K562 (cell line): ENCODE results near the gene VASH2. TPM values are rescaled to one million over a fixed set of nuclear protein-coding genes. Genes with fewer than 3 reads are reported as not detected.

Experiments
- ATAC-seq: fragments of 200-7000 bp; cut with Tn5 transposase; 3 replicates; pipeline ENCODE4 v1.9.1; 2020; ENCODE audit warnings: moderate library complexity
- BruUV-seq: library from RNA; stranded (reverse); fragments of 400-500 nt; replicated peaks from 2 replicates; lab custom pipeline; 2021; lab: Mats Ljungman, UMichigan
- CTCF ChIA-PET: fragments of 300-600 bp; formaldehyde crosslinking; extraction: SDS; loops from one replicate; lab custom pipeline; 2021; ENCODE audit warnings: low intra/inter-chr PET ratio; lab: Yijun Ruan, JAX
- POLR2A ChIA-PET: fragments of 300-600, 350-650 bp; sonication (Branson Sonifier 250); formaldehyde crosslinking; extraction: SDS; loops from one replicate; lab custom pipeline; 2021; ENCODE audit warnings: antibody characterized with exemption, inconsistent platforms; lab: Yijun Ruan, JAX
- DNase-seq, 4 experiments: peaks; one replicate each; pipeline versions ENCODE4 v3.0.0 to v3.0.0-alpha.2; 2011 to 2018; ENCODE audit warnings: low spot score in 3 of 4, mixed read lengths in 3 of 4; ENCODE audit errors: extremely low read depth in 1 of 4
- FAIRE-seq: peaks from 2 replicates; lab custom pipeline; 2011; peaks lifted over from hg19 to GRCh38; lab: Jason Lieb, UNC
- H2AFZ ChIP-seq: 2 replicates; pipeline ENCODE4 v1.6.0; 2011; ENCODE audit warnings: low read depth, low read length, control low read depth, inconsistent platforms
- H3K27ac ChIP-seq: fragments of 200-600 bp; 3 replicates; pipeline ENCODE4 v1.8.0; 2011; ENCODE audit warnings: low read depth, mild to moderate bottlenecking, control low read depth, inconsistent platforms, low read length, moderate library complexity, mixed read lengths; ENCODE audit errors: extremely low read depth
- H3K27me3 ChIP-seq, 2 experiments: fragments of 300-600 bp in 1 of 2; 2 replicates in 1 of 2; 3 replicates in 1 of 2; pipeline versions ENCODE4 v1.6.0 to v1.8.0; 2011; ENCODE audit warnings: inconsistent platforms in 2 of 2, low read length in 2 of 2, mild to moderate bottlenecking in 1 of 2, mixed read lengths in 1 of 2, moderate library complexity in 1 of 2; ENCODE audit not compliant: control insufficient read depth in 2 of 2, insufficient read depth in 2 of 2
- H3K36me3 ChIP-seq: fragments of 300-600 bp; 3 replicates; pipeline ENCODE4 v1.8.0; 2011; ENCODE audit warnings: mild to moderate bottlenecking, low read length, inconsistent platforms; ENCODE audit not compliant: control insufficient read depth, insufficient read depth
- H3K4me1 ChIP-seq, 2 experiments: fragments of 200-600 bp in 1 of 2; replicated peaks in 1 of 2; 2 replicates in 1 of 2; 3 replicates in 1 of 2; pipeline versions ENCODE4 v1.5.1 to v1.8.0; 2011; ENCODE audit warnings: inconsistent platforms in 2 of 2, low read length in 2 of 2, mild to moderate bottlenecking in 1 of 2, mixed read lengths in 1 of 2, moderate library complexity in 1 of 2; ENCODE audit not compliant: control insufficient read depth in 2 of 2, insufficient read depth in 2 of 2
- H3K4me2 ChIP-seq: 2 replicates; pipeline ENCODE4 v1.6.1; 2011; ENCODE audit warnings: low read length, control low read depth, inconsistent platforms, mixed read lengths; ENCODE audit not compliant: insufficient read depth
- H3K4me3 ChIP-seq: fragments of 200-600 bp; sonication (generic), shearing (Covaris generic); 2 replicates; pipeline ENCODE4 v1.5.1; 2016; ENCODE audit warnings: control low read depth, inconsistent platforms
- H3K79me2 ChIP-seq: fragments of 200-600 bp; 3 replicates; pipeline ENCODE4 v1.8.0; 2011; ENCODE audit warnings: low read length, inconsistent platforms; ENCODE audit not compliant: control insufficient read depth, insufficient read depth
- H3K9ac ChIP-seq, 2 experiments: 2 replicates each; pipeline versions ENCODE4 v1.6.0 to v1.6.1; 2011; ENCODE audit warnings: low read depth in 2 of 2, low read length in 2 of 2, control low read depth in 1 of 2, inconsistent platforms in 1 of 2, mild to moderate bottlenecking in 1 of 2, mixed read lengths in 1 of 2; ENCODE audit not compliant: insufficient read depth in 1 of 2
- H3K9me1 ChIP-seq: one replicate; pipeline ENCODE4 v1.6.0; 2011; ENCODE audit warnings: inconsistent platforms, mild to moderate bottlenecking, low read length, moderate library complexity; ENCODE audit not compliant: control insufficient read depth, insufficient read depth
- H3K9me3 ChIP-seq: replicated peaks from 2 replicates; pipeline ENCODE4 v1.5.1; 2011; ENCODE audit warnings: low read depth, low read length, inconsistent platforms; ENCODE audit not compliant: control insufficient read depth, insufficient read depth
- H4K20me1 ChIP-seq: replicated peaks from 2 replicates; pipeline ENCODE4 v1.6.1; 2011; ENCODE audit warnings: low read length, inconsistent platforms, mixed read lengths; ENCODE audit not compliant: control insufficient read depth, insufficient read depth
- BACH1 ChIP-seq: fragments of 200-800 bp; sonication (Bioruptor generic); IDR thresholded peaks from 2 replicates; pipeline ENCODE4 v1.6.1; 2016; ENCODE audit warnings: missing genetic modification characterization, missing compliant biosample characterization
- CBX3 ChIP-seq, 2 experiments: IDR thresholded peaks; 1 replicate in 1 of 2; 2 replicates in 1 of 2; pipeline ENCODE4 v1.6.1; 2012; ENCODE audit warnings: inconsistent platforms in 2 of 2, low read length in 2 of 2, borderline replicate concordance in 1 of 2, control low read depth in 1 of 2
- CBX5 ChIP-seq: IDR thresholded peaks from 2 replicates; pipeline ENCODE4 v1.6.1; 2014; ENCODE audit warnings: low read depth, borderline replicate concordance
- CSDE1 ChIP-seq, 2 experiments: fragments of 450-650 bp; IDR thresholded peaks; 2 replicates each; pipeline ENCODE4 v1.6.1; 2016; ENCODE audit warnings: mild to moderate bottlenecking in 1 of 2
- HMG20B ChIP-seq: fragments of 250-450 bp; sonication (Bioruptor Pico); IDR thresholded peaks from 2 replicates; pipeline ENCODE4 v1.5.0; 2021; ENCODE audit warnings: mild to moderate bottlenecking
- KAT7 ChIP-seq: sonication (generic); formaldehyde crosslinking; IDR thresholded peaks from 2 replicates; pipeline ENCODE4 v1.8.0; 2022; ENCODE audit warnings: missing genetic modification reagents, mild to moderate bottlenecking, borderline replicate concordance
- RBM17 ChIP-seq: fragments of 200-400 bp; formaldehyde crosslinking; IDR thresholded peaks from 2 replicates; pipeline ENCODE4 v1.6.1; 2017; ENCODE audit warnings: low read depth, mild to moderate bottlenecking, low read length, borderline replicate concordance
- RHOXF2B ChIP-seq: fragments of 250-450 bp; sonication (Bioruptor Pico); conservative IDR thresholded peaks from 2 replicates; pipeline ENCODE4 v1.5.1; 2021
- STAG1 ChIP-seq: sonication (generic); formaldehyde crosslinking; IDR thresholded peaks from 2 replicates; pipeline ENCODE4 v1.5.0; 2020; ENCODE audit warnings: missing genetic modification reagents, borderline replicate concordance
- TRIM28 ChIP-seq: fragments of 450-650 bp; IDR thresholded peaks from 2 replicates; pipeline ENCODE4 v1.6.1; 2017
- ZFPM2 ChIP-seq: fragments of 250-450 bp; sonication (Bioruptor Pico); IDR thresholded peaks from 2 replicates; pipeline ENCODE4 v1.5.1; 2022; ENCODE audit warnings: mild to moderate bottlenecking
- WGBS: fragments of 100-300 bp; shearing (Covaris generic); methylation state at CpG from one replicate; pipeline ENCODE4 v1.1.6; 2016; ENCODE audit warnings: low coverage, mixed read lengths; ENCODE audit not compliant: insufficient coverage; ENCODE audit errors: missing lambda C conversion rate; 5-methylcytosine and 5-hydroxymethylcytosine counted together
- in situ Hi-C: fragments of 300-500 bp; cut with MboI; formaldehyde crosslinking; loops from 4 replicates; pipeline ENCODE4 v1.15.0; 2018; ENCODE audit warnings: inconsistent platforms, mixed read lengths
- intact Hi-C: fragments of 100-400 bp; cut with micrococcal nuclease; formaldehyde crosslinking; loops from 2 replicates; pipeline ENCODE4 v1.14.2; 2022
- polyA plus RNA-seq, 8 experiments: library from polyadenylated mRNA; depleted of rRNA in 4 of 8; stranded (reverse) in 5 of 8; unstranded in 3 of 8; fragments of >200 nt; fragmentation: Nextera tagmentation in 2 of 8; fragmentation: Illumina TruSeq in 1 of 8; extraction: Ambion mirVana in 2 of 8; extraction: Trizol in 1 of 8; gene quantifications; 2 replicates each; pipeline versions ENCODE4 v1.2.1 to v1.2.3, GENCODE V29; 2011 to 2014; ENCODE audit warnings: inconsistent platforms in 1 of 8, missing spikeins in 1 of 8
- total RNA-seq, 7 experiments: library from RNA; depleted of rRNA in 6 of 7; stranded (reverse); fragments of >200 nt in 6 of 7; fragmentation: Illumina TruSeq in 2 of 7; extraction: Trizol in 2 of 7; gene quantifications; 2 replicates each; pipeline versions ENCODE4 v1.2.1 to v1.2.3, GENCODE V29; 2011 to 2021; ENCODE audit warnings: low replicate concordance in 1 of 7
- TF ChIP-seq, protein P1 (sequence below): sonication (generic); formaldehyde crosslinking; IDR thresholded peaks from 2 replicates; pipeline ENCODE4 v1.9.0; 2022; ENCODE audit warnings: mild to moderate bottlenecking, missing genetic modification reagents
- TF ChIP-seq, protein P2 (sequence below): fragments of 250-450 bp; sonication (Bioruptor Pico); IDR thresholded peaks from 2 replicates; pipeline ENCODE4 v1.8.0; 2021; ENCODE audit warnings: borderline replicate concordance, mild to moderate bottlenecking, moderate library complexity; ENCODE audit not compliant: poor library complexity, severe bottlenecking
- TF ChIP-seq, protein P3 (sequence below): sonication (generic); formaldehyde crosslinking; IDR thresholded peaks from 2 replicates; pipeline ENCODE4 v1.9.0; 2022; ENCODE audit warnings: mild to moderate bottlenecking, missing genetic modification reagents

The VASH2 gene
- total and polyA plus RNA-seq, 9 of the 15 experiments (the other 6 are each of a cell fraction or from before 2014, with no cell fraction given): 0.04 to 0.40 (median 0.10) TPM; not detected in 1

DNA sequence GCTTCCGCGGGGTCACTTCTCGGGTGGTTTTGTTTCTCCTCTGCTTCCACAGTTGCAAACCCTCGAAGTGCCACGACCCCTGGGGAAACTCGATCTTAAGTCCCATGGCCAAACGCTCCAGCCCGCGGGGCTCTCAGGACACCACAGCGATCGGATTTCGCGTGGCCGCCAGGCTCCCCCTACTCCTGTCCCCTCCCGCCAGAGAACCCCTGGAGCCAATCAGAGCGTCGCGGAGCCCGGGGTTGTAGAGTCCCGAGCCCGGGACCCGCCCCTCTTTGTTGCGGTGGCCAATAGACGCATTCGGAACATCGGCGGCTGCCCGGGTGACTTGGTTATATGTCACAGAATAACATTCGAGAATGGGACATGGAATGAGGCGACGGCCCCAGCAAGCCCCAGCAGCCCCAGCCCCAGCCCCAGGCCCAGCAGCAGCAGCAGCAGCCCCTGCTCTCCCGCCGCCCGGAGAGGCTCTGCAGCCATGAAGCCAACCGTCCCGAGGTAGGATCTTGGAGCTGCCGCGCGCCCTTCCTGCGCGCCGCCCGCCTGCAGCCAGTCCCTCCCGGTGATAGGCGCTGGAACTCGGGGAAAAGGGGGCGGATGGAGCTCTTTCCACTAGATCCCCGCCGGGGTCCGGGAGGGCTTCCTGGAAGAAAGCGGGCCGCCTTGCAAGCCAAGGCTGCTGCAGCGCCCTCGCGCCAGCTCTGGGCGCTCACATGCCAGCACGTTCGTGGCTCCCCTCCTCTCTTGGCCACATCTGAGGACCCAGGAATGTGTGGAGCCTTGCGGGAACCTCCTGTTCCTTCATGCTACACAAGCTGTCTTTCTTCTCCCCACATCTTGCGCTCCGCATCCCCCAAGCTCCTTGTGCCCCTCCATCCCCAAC lies at the start of gene VASH2 (continued):
- TF ChIP-seq STAG1 (peak; percentile 24; the same call in 1 of the 2 replicates), RHOXF2B (no peak), RBM17 (no peak), KAT7 (CRISPR knock-in tag) (no peak), ZFPM2 (CRISPR knock-in tag) (no peak)
- TF ChIP-seq, protein P1, sequence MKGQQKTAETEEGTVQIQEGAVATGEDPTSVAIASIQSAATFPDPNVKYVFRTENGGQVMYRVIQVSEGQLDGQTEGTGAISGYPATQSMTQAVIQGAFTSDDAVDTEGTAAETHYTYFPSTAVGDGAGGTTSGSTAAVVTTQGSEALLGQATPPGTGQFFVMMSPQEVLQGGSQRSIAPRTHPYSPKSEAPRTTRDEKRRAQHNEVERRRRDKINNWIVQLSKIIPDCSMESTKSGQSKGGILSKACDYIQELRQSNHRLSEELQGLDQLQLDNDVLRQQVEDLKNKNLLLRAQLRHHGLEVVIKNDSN (CRISPR knock-in tag): 0 out of 2 replicates have a peak, but pooled peaks have one; percentile 6

DNA sequence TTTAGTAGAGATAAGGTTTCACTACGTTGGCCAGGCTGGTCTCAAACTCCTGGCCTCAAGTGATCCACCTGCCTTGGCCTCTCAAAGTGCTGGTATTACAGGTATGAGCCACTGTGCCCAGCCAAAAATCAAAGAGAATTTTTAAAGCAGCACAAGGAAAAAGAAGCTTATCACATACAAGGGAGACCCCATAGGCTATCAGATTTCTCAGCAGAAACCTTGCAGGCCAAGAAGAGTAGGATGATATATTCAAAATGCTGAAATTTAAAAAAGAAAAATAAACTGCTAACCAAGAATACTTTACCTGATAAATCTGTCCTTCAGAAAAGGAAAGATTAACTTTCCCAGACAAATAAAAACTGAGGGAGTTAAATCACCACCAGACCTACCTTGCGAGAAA lies 49.1 kb upstream of the VASH2 start:
- no peak overlapping the region for H3K4me3 ChIP-seq
- no peaks in the 10 kb centered on the region for H3K9me1 ChIP-seq
- H3K79me2 ChIP-seq: no peaks in the 10 kb centered on the region
- H3K27ac ChIP-seq: no peak overlapping the region
- no peak for DNase-seq
- peaks cover 24% of the 10 kb centered on the region; the same call in 2 of the 3 replicates for H3K36me3 ChIP-seq
- FAIRE-seq: no peak
- CTCF ChIA-PET: interaction anchor here (0.6 kb wide), 1 partner anchor 614 kb away, joined by 3 read pairs; no protein-coding TSS in a partner anchor
- POLR2A ChIA-PET: interaction anchor here (0.7 to 1.7 kb wide), 2 partner anchors 18 to 41 kb away, joined by 3 read pairs; no protein-coding TSS in a partner anchor
- intact Hi-C loops (no loop called here), in situ Hi-C loops (no loop called here)
- no peaks in the 10 kb centered on the region for H3K4me1 ChIP-seq
- H3K4me2 ChIP-seq: no peak overlapping the region
- H2AFZ ChIP-seq: no peak overlapping the region
- no TSS peak for BruUV-seq
- H3K9me3 ChIP-seq: peaks cover 4% of the 10 kb centered on the region
- no peak overlapping the region for H3K9ac ChIP-seq
- TF ChIP-seq, protein P2, sequence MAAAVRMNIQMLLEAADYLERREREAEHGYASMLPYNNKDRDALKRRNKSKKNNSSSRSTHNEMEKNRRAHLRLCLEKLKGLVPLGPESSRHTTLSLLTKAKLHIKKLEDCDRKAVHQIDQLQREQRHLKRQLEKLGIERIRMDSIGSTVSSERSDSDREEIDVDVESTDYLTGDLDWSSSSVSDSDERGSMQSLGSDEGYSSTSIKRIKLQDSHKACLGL (CRISPR knock-in tag): no peak
- TF ChIP-seq HMG20B (CRISPR knock-in tag): no peak
- TF ChIP-seq, protein P3, sequence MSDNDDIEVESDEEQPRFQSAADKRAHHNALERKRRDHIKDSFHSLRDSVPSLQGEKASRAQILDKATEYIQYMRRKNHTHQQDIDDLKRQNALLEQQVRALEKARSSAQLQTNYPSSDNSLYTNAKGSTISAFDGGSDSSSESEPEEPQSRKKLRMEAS (CRISPR knock-in tag): no peak
- peak; percentile 88 for TF ChIP-seq TRIM28
- TF ChIP-seq CSDE1 (IDR thresholded peaks at IDR 0.05): no peak
- TF ChIP-seq BACH1 (tag): no peak
- peak in 1 of 2 experiments; percentile 90; a peak in 2 of 3 replicates for TF ChIP-seq CBX3 (IDR thresholded peaks at IDR 0.05; ENCODE audit: borderline replicate concordance in 1 of 2, low read length in 2 of 2)
- TF ChIP-seq CBX5: peak; percentile 78
- no peaks in the 10 kb centered on the region for H3K27me3 ChIP-seq
- H4K20me1 ChIP-seq: no peaks in the 10 kb centered on the region
- ATAC-seq: no peak; the same call in 2 of the 3 replicates
- WGBS: 80% methylated on average over 2 of the region's 2 CpGs
